Chondrocyte (in vitro differentiated cells): ENCODE data around the gene RABGAP1. TPM values are rescaled to one million over a fixed set of nuclear protein-coding genes. Genes with fewer than 3 reads are reported as not detected.

Experiments used
- DNase-seq: peaks from one replicate; pipeline ENCODE4 v3.0.0; 2021; ENCODE audit warnings: mixed read lengths, low spot score
- H3K27ac Mint-ChIP-seq: one replicate; pipeline ENCODE4 v1.8.0; 2021; ENCODE audit warnings: mild to moderate bottlenecking, moderate library complexity, mixed read lengths; ENCODE audit not compliant: unreplicated experiment
- H3K27me3 Mint-ChIP-seq: 2 replicates; pipeline ENCODE4 v1.8.0; 2021; ENCODE audit warnings: low read depth, mixed read lengths
- H3K36me3 Mint-ChIP-seq: 2 replicates; pipeline ENCODE4 v1.8.0; 2021; ENCODE audit warnings: low read depth, mixed read lengths
- H3K4me1 Mint-ChIP-seq: 2 replicates; pipeline ENCODE4 v1.8.0; 2021; ENCODE audit warnings: low read depth, mild to moderate bottlenecking, mixed read lengths
- H3K4me3 Mint-ChIP-seq: one replicate; pipeline ENCODE4 v1.8.0; 2021; ENCODE audit warnings: mild to moderate bottlenecking, moderate library complexity, mixed read lengths; ENCODE audit not compliant: unreplicated experiment
- H3K9me3 Mint-ChIP-seq: 2 replicates; pipeline ENCODE4 v1.8.0; 2021; ENCODE audit warnings: low read depth, mixed read lengths
- CTCF ChIP-seq: fragments of 200-600 bp; sonication (generic); IDR thresholded peaks from 2 replicates; pipeline ENCODE4 v1.5.0; 2021; ENCODE audit warnings: antibody characterized with exemption, mild to moderate bottlenecking, moderate library complexity
- total RNA-seq: library from RNA; stranded (reverse); gene quantifications from 3 replicates; pipeline ENCODE4 v1.2.1, GENCODE V29; 2021

Gene RABGAP1
- total RNA-seq, 1 donor from 2014 or later = 91.8 TPM

DNA sequence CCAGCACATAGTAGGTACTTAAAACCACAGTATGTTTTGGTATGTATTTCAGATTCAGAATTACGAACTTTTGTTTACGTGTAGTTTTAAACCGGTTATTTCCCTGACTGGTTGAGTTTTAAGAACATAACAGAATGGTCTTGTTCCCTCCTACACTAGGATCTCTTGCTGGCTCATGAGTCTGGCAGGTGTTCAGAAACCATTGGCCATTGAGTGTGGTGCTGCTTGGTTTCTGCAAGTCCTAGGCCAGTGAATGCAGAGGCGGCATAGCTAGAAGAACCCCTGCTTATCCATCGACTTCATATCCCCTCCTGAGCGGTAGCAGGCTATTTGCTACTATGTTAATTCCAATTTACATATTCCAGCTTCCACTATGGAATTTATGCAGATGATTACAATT is 158.2 kb downstream of the RABGAP1 start:
- H3K4me1 Mint-ChIP-seq = peaks cover 30% of the 10 kb centered on the region
- H3K36me3 Mint-ChIP-seq = peaks cover 55% of the 10 kb centered on the region
- no peak for DNase-seq
- TF ChIP-seq CTCF = no peak
- no peak overlapping the region for H3K27ac Mint-ChIP-seq
- H3K9me3 Mint-ChIP-seq = no peaks in the 10 kb centered on the region
- H3K4me3 Mint-ChIP-seq = no peak overlapping the region
- H3K27me3 Mint-ChIP-seq = no peaks in the 10 kb centered on the region

GRCh38 chr9:123099548-123099947 is 158.7 kb downstream of the RABGAP1 start:
- Mint-ChIP-seq H3K27me3 (no peaks in the 10 kb centered on the region), H3K4me1 (peaks cover 28% of the 10 kb centered on the region), H3K27ac (peak overlapping the region; percentile 49), H3K9me3 (no peaks in the 10 kb centered on the region), H3K36me3 (peaks cover 55% of the 10 kb centered on the region), H3K4me3 (no peak overlapping the region)
- no peak for DNase-seq
- no peak for TF ChIP-seq CTCF

- Mint-ChIP-seq H3K36me3 (peaks cover 56% of the 10 kb centered on the region), H3K27me3 (no peaks in the 10 kb centered on the region), H3K27ac (peak overlapping the region; percentile 88), H3K4me1 (peaks cover 21% of the 10 kb centered on the region), H3K4me3 (no peak overlapping the region), H3K9me3 (no peaks in the 10 kb centered on the region)
- DNase-seq = no peak
- TF ChIP-seq CTCF = peak; percentile 78
Measured at GRCh38 chr9:123102375-123103113, 161.7 kb downstream of the RABGAP1 start.

DNA sequence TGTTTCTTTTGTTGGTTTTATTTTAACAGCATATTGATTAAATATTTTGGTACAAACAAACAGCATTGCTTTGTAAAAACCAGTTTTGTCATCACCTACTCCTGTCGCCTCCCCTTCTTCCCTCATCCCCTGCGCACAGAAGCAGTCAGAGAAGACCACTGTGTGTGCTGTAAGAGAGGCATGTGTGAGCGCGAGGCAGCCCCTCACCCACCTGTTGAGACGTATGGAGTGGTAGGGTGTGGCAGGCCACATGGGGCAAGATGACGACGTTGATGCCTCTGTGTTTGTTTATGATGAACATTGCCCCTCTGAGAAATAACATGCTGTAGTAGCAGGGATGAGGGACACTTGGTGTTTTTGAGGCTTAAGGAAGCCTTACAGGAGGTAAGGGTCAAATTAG is 164.0 kb downstream of the RABGAP1 start:
- Mint-ChIP-seq H3K27me3 (no peaks in the 10 kb centered on the region), H3K9me3 (no peaks in the 10 kb centered on the region), H3K36me3 (peaks cover 49% of the 10 kb centered on the region), H3K4me3 (no peak overlapping the region), H3K4me1 (peaks cover 21% of the 10 kb centered on the region), H3K27ac (no peak overlapping the region)
- no peak for TF ChIP-seq CTCF
- no peak for DNase-seq

DNA sequence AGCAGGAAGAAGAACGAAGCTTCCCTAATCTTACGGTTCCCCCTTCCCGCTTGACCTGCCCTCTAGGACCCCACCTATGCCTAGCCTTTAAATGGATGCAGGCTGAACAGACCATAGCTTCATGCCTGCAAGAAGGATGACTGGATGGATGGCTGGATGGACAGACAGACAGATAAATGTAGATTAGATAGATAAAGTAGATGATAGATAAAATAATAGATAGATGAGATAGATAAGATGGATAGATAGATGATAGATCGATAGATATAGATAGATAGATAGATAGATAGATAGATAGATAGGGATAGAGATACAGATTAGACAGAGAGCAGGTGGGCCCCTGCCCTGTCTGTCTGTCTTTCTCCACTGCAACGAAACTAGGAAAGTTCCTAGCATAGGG is 164.7 kb downstream of the RABGAP1 start:
- Mint-ChIP-seq H3K27me3 (no peaks in the 10 kb centered on the region), H3K27ac (peak overlapping the region; percentile 58), H3K4me1 (peaks cover 21% of the 10 kb centered on the region), H3K36me3 (peaks cover 49% of the 10 kb centered on the region), H3K9me3 (no peaks in the 10 kb centered on the region), H3K4me3 (no peak overlapping the region)
- no peak for DNase-seq
- TF ChIP-seq CTCF = no peak
